Activated naive CD4-positive, alpha-beta T cell treated with anti-CD3 and anti-CD28 coated beads, Interleukin-2, amount 10 ng/mL, durations not matched to agents 7 days and 5 days (primary cell): ENCODE measurements around the gene SIX5.

Experiments
- CTCF ChIA-PET: fragments of 350-600 bp; sonication (Branson Sonifier 250); formaldehyde crosslinking; loops from one replicate; lab custom pipeline; 2021; ENCODE audit warnings: antibody characterized with exemption; lab: Charles Lee
- DNase-seq: peaks from one replicate; pipeline ENCODE4 v3.0.0-alpha.2; 2020
- H3K27ac Mint-ChIP-seq: one replicate; pipeline ENCODE4 v1.8.0; 2021; ENCODE audit warnings: mild to moderate bottlenecking, moderate library complexity, mixed read lengths
- H3K27me3 Mint-ChIP-seq: one replicate; pipeline ENCODE4 v1.8.0; 2021; ENCODE audit warnings: mild to moderate bottlenecking, mixed read lengths
- H3K36me3 Mint-ChIP-seq: one replicate; pipeline ENCODE4 v1.8.0; 2021; ENCODE audit warnings: mixed read lengths
- H3K4me1 Mint-ChIP-seq: one replicate; pipeline ENCODE4 v1.8.0; 2021; ENCODE audit warnings: mixed read lengths
- H3K4me3 Mint-ChIP-seq: one replicate; pipeline ENCODE4 v1.8.0; 2021; ENCODE audit warnings: mild to moderate bottlenecking, moderate library complexity, mixed read lengths
- H3K9me3 Mint-ChIP-seq: one replicate; pipeline ENCODE4 v1.8.0; 2021; ENCODE audit warnings: mixed read lengths

The SIX5 gene

GRCh38 chr19:45716359-45717130 lies 52.5 kb downstream of the SIX5 start:
- H3K27me3 Mint-ChIP-seq, result no peaks in the 10 kb centered on the region
- no peaks in the 10 kb centered on the region for H3K9me3 Mint-ChIP-seq
- DNase-seq, result no peak
- peak overlapping the region; percentile 89 for H3K4me3 Mint-ChIP-seq
- peaks cover 28% of the 10 kb centered on the region for H3K36me3 Mint-ChIP-seq
- CTCF ChIA-PET, result interaction anchor here (0.6 to 1.9 kb wide), 7 partner anchors 10 to 539 kb away, joined by 3 to 7 read pairs (median 4); partner anchors contain the start of genes QPCTL and SIX5
- H3K27ac Mint-ChIP-seq, result peak overlapping the region; percentile 85
- peaks cover 38% of the 10 kb centered on the region for H3K4me1 Mint-ChIP-seq

- H3K27ac Mint-ChIP-seq, result no peak overlapping the region
- no peaks in the 10 kb centered on the region for H3K9me3 Mint-ChIP-seq
- peaks cover 30% of the 10 kb centered on the region for H3K36me3 Mint-ChIP-seq
- CTCF ChIA-PET, result interaction anchor here (1.5 to 1.7 kb wide), 2 partner anchors 23 to 64 kb away, joined by 4 to 5 read pairs; partner anchors contain the start of gene QPCTL
- no peak for DNase-seq
- H3K4me3 Mint-ChIP-seq, result no peak overlapping the region
- no peaks in the 10 kb centered on the region for H3K27me3 Mint-ChIP-seq
- peaks cover 39% of the 10 kb centered on the region for H3K4me1 Mint-ChIP-seq
These were observed 53.9 kb downstream of the SIX5 start for GRCh38 chr19:45715139-45715538.
